Loucy (cell line): Measurements from ENCODE around the gene SYT6.

Experiments used
- H2AFZ ChIP-seq: fragments of 200-600 bp; sonication (generic); 2 replicates; pipeline ENCODE4 v1.6.0; 2016; ENCODE audit warnings: antibody characterized with exemption, mild to moderate bottlenecking, low read length, moderate library complexity
- H3F3A ChIP-seq: fragments of 200-600 bp; 2 replicates; pipeline ENCODE4 v1.6.0; 2016; ENCODE audit warnings: antibody characterized with exemption, low read depth, mild to moderate bottlenecking
- H3K27me3 ChIP-seq: fragments of 200-600 bp; sonication (generic); 2 replicates; pipeline ENCODE4 v1.6.1; 2014; ENCODE audit warnings: low read length, mild to moderate bottlenecking; ENCODE audit not compliant: insufficient read depth, poor library complexity, severe bottlenecking
- H3K36me3 ChIP-seq: fragments of 200-600 bp; sonication (generic); 2 replicates; pipeline ENCODE4 v1.6.1; 2016; ENCODE audit warnings: low read length; ENCODE audit not compliant: insufficient read depth
- H3K4me1 ChIP-seq: fragments of 200-600 bp; sonication (generic); 2 replicates; pipeline ENCODE4 v1.5.1; 2014; ENCODE audit warnings: low read length, mild to moderate bottlenecking; ENCODE audit not compliant: insufficient read depth, poor library complexity, severe bottlenecking
- H3K4me2 ChIP-seq: fragments of 200-600 bp; sonication (generic); 2 replicates; pipeline ENCODE4 v1.6.0; 2014; ENCODE audit warnings: antibody characterized with exemption, low read length, low read depth, mild to moderate bottlenecking; ENCODE audit not compliant: poor library complexity, severe bottlenecking
- H3K4me3 ChIP-seq: fragments of 200-600 bp; sonication (generic); 2 replicates; pipeline ENCODE4 v1.5.1; 2014; ENCODE audit warnings: low read length, mild to moderate bottlenecking, mixed read lengths; ENCODE audit not compliant: poor library complexity, severe bottlenecking
- H3K79me2 ChIP-seq: fragments of 200-600 bp; sonication (generic); 2 replicates; pipeline ENCODE4 v1.6.1; 2014; ENCODE audit warnings: low read length; ENCODE audit not compliant: insufficient read depth
- H3K9ac ChIP-seq: fragments of 200-600 bp; sonication (generic); 2 replicates; pipeline ENCODE4 v1.6.0; 2014; ENCODE audit warnings: mild to moderate bottlenecking, low read depth, low read length, moderate library complexity; ENCODE audit not compliant: poor library complexity, severe bottlenecking
- H3K9me2 ChIP-seq: fragments of 200-600 bp; sonication (generic); replicated peaks from 2 replicates; pipeline ENCODE4 v1.6.1; 2016; ENCODE audit warnings: low read depth, low read length, mixed read lengths
- H3K9me3 ChIP-seq: fragments of 200-600 bp; sonication (generic); 2 replicates; pipeline ENCODE4 v1.6.1; 2014; ENCODE audit warnings: mild to moderate bottlenecking, antibody characterized with exemption, low read length, low read depth; ENCODE audit not compliant: insufficient read depth
- H4K20me1 ChIP-seq: fragments of 200-600 bp; sonication (generic); 2 replicates; pipeline ENCODE4 v1.6.0; 2014; ENCODE audit warnings: antibody characterized with exemption, low read length, mild to moderate bottlenecking; ENCODE audit not compliant: insufficient read depth, poor library complexity, severe bottlenecking
- EZH2phosphoT487 ChIP-seq: fragments of 200-600 bp; IDR thresholded peaks from 2 replicates; pipeline ENCODE4 v1.6.1; 2018; ENCODE audit warnings: antibody characterized with exemption, mild to moderate bottlenecking, moderate library complexity, borderline replicate concordance
- TF ChIP-seq, protein P1 (sequence below): fragments of 200-600 bp; sonication (generic); conservative IDR thresholded peaks from 2 replicates; pipeline ENCODE4 v1.5.1; 2014; ENCODE audit warnings: mild to moderate bottlenecking, antibody characterized with exemption, low read length

The SYT6 gene

DNA sequence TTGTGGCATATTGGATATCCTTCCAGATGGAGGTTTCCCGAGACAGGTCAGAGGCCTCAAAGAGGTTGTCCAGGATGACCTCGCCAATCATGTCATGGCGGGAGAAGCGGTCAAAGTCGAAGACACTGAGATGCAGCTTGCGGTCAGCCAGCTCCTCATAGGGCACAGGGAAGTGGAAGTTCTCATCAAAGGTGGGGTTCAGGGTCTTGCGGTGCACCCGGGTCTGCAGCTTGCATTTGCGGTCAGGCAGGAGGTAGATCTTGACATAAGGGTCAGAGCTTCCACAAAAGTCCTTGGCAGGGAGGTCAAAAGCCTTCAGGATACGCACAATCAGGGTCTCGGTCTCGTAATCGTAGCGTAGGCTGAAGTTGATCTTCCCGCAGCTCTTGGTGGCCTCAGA is 16.2 kb downstream of the SYT6 start:
- TF ChIP-seq EZH2phosphoT487: no peak
- Histone ChIP-seq H3K4me3 (no peak overlapping the region), H3K36me3 (no peaks in the 10 kb centered on the region), H3K4me2 (no peak overlapping the region), H3K27me3 (no peaks in the 10 kb centered on the region), H4K20me1 (no peaks in the 10 kb centered on the region), H3K9me3 (no peaks in the 10 kb centered on the region), H3F3A (no peaks in the 10 kb centered on the region), H3K9me2 (no peaks in the 10 kb centered on the region), H3K79me2 (no peaks in the 10 kb centered on the region), H3K9ac (no peak overlapping the region), H2AFZ (no peak overlapping the region), H3K4me1 (no peaks in the 10 kb centered on the region)

DNA sequence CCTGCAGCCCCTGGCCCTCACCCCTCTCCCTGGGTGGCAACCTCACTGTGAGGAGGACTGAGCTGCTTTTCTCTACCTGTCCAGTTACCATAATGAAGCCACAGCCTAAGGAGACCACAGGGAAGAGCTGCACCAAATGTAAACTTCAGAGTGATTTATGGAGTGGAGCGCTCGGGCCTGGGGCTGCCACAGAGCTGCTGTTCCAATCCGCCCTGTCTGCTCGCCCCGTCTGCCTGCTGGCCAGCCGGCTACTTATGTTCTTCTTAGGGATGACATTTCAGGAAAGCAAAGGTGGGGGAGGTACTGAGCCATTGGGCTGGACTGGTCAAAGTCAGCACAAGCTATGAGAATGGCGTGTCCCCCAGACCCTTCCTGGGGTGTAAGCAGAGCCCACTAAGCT is 17.9 kb downstream of the SYT6 start:
- Histone ChIP-seq H3K36me3 (no peaks in the 10 kb centered on the region), H3K4me1 (no peaks in the 10 kb centered on the region), H2AFZ (no peak overlapping the region), H3K9me3 (no peaks in the 10 kb centered on the region), H3K27me3 (no peaks in the 10 kb centered on the region), H4K20me1 (no peaks in the 10 kb centered on the region), H3K9me2 (no peaks in the 10 kb centered on the region), H3K4me3 (no peak overlapping the region), H3K79me2 (no peaks in the 10 kb centered on the region), H3K9ac (no peak overlapping the region), H3F3A (no peaks in the 10 kb centered on the region), H3K4me2 (no peak overlapping the region)
- TF ChIP-seq, protein P1, sequence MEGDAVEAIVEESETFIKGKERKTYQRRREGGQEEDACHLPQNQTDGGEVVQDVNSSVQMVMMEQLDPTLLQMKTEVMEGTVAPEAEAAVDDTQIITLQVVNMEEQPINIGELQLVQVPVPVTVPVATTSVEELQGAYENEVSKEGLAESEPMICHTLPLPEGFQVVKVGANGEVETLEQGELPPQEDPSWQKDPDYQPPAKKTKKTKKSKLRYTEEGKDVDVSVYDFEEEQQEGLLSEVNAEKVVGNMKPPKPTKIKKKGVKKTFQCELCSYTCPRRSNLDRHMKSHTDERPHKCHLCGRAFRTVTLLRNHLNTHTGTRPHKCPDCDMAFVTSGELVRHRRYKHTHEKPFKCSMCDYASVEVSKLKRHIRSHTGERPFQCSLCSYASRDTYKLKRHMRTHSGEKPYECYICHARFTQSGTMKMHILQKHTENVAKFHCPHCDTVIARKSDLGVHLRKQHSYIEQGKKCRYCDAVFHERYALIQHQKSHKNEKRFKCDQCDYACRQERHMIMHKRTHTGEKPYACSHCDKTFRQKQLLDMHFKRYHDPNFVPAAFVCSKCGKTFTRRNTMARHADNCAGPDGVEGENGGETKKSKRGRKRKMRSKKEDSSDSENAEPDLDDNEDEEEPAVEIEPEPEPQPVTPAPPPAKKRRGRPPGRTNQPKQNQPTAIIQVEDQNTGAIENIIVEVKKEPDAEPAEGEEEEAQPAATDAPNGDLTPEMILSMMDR: no peak
- no peak for TF ChIP-seq EZH2phosphoT487

- H3K9me2 ChIP-seq: no peaks in the 10 kb centered on the region
- H3K79me2 ChIP-seq: no peaks in the 10 kb centered on the region
- no peaks in the 10 kb centered on the region for H3K4me1 ChIP-seq
- no peak overlapping the region for H3K4me3 ChIP-seq
- no peak overlapping the region for H3K9ac ChIP-seq
- H3K27me3 ChIP-seq: no peaks in the 10 kb centered on the region
- no peaks in the 10 kb centered on the region for H4K20me1 ChIP-seq
- TF ChIP-seq, protein P1: no peak
- TF ChIP-seq EZH2phosphoT487: no peak
- no peaks in the 10 kb centered on the region for H3K9me3 ChIP-seq
- no peaks in the 10 kb centered on the region for H3F3A ChIP-seq
- no peak overlapping the region for H3K4me2 ChIP-seq
- no peak overlapping the region for H2AFZ ChIP-seq
- no peaks in the 10 kb centered on the region for H3K36me3 ChIP-seq
Measured at GRCh38 chr1:114134518-114134917, 19.2 kb downstream of the SYT6 start.

- no peak overlapping the region for H3K4me3 ChIP-seq
- no peaks in the 10 kb centered on the region for H3K9me2 ChIP-seq
- H2AFZ ChIP-seq: no peak overlapping the region
- no peak overlapping the region for H3K9ac ChIP-seq
- H4K20me1 ChIP-seq: no peaks in the 10 kb centered on the region
- no peaks in the 10 kb centered on the region for H3K36me3 ChIP-seq
- H3F3A ChIP-seq: no peaks in the 10 kb centered on the region
- H3K27me3 ChIP-seq: no peaks in the 10 kb centered on the region
- no peaks in the 10 kb centered on the region for H3K9me3 ChIP-seq
- no peak overlapping the region for H3K4me2 ChIP-seq
- no peaks in the 10 kb centered on the region for H3K4me1 ChIP-seq
- H3K79me2 ChIP-seq: no peaks in the 10 kb centered on the region
- TF ChIP-seq, protein P1: no peak
- TF ChIP-seq EZH2phosphoT487: no peak
Measured at GRCh38 chr1:114133129-114133528, 20.5 kb downstream of the SYT6 start.
